GM12878 (cell line): Measurements from ENCODE around the gene DUSP12. TPM values are rescaled to one million over a fixed set of nuclear protein-coding genes. Genes with fewer than 3 reads are reported as not detected.

Source experiments
- EED ChIP-seq: sonication (generic); IDR thresholded peaks from 2 replicates; pipeline ENCODE4 v1.6.1; 2016; ENCODE audit warnings: antibody characterized with exemption, low read depth
- EP300 ChIP-seq, 2 experiments: fragments of 150-350 bp in 1 of 2; IDR thresholded peaks; 2 replicates each; pipeline ENCODE4 v1.6.1; 2011 to 2012; ENCODE audit warnings: low read depth in 2 of 2, low read length in 2 of 2, borderline replicate concordance in 1 of 2, improper control_type of control experiment in 1 of 2, inconsistent platforms in 1 of 2; ENCODE audit not compliant: control insufficient read depth in 1 of 2
- ETV6 ChIP-seq, 2 experiments: fragments of 450-650 bp in 1 of 2; IDR thresholded peaks in 1 of 2; conservative IDR thresholded peaks in 1 of 2; 2 replicates each; pipeline ENCODE4 v1.6.1; 2014; ENCODE audit warnings: antibody characterized with exemption in 1 of 2, borderline replicate concordance in 1 of 2, low read depth in 1 of 2, mild to moderate bottlenecking in 1 of 2, moderate library complexity in 1 of 2
- FOXM1 ChIP-seq: IDR thresholded peaks from 2 replicates; pipeline ENCODE4 v1.6.1; 2012; ENCODE audit warnings: low read depth, mild to moderate bottlenecking, inconsistent platforms, low read length, moderate library complexity
- HDAC6 ChIP-seq: fragments of 200-600 bp; sonication (generic); IDR thresholded peaks from one replicate; pipeline ENCODE4 v1.8.0; 2017; ENCODE audit warnings: antibody characterized with exemption; ENCODE audit not compliant: unreplicated experiment
- IKZF1 ChIP-seq: fragments of 450-650 bp; conservative IDR thresholded peaks from 2 replicates; pipeline ENCODE4 v1.6.1; 2017; ENCODE audit warnings: antibody characterized with exemption, mild to moderate bottlenecking
- KLF5 ChIP-seq: fragments of 450-650 bp; IDR thresholded peaks from 2 replicates; pipeline ENCODE4 v1.6.1; 2014; ENCODE audit warnings: mild to moderate bottlenecking; ENCODE audit not compliant: partially characterized antibody
- POLR2AphosphoS5 ChIP-seq: IDR thresholded peaks from 2 replicates; pipeline ENCODE4 v1.6.1; 2011; ENCODE audit warnings: mild to moderate bottlenecking, low read length, inconsistent platforms
- RELA ChIP-seq: fragments of 450-650 bp; IDR thresholded peaks from 2 replicates; pipeline ENCODE4 v1.8.0; 2014; ENCODE audit warnings: borderline replicate concordance; ENCODE audit not compliant: partially characterized antibody
- RUNX3 ChIP-seq: IDR thresholded peaks from 2 replicates; pipeline ENCODE4 v1.6.1; 2012; ENCODE audit warnings: low read length, inconsistent platforms
- TARDBP ChIP-seq: IDR thresholded peaks from 2 replicates; pipeline ENCODE4 v1.6.1; 2016; ENCODE audit warnings: borderline replicate concordance
- TCF12 ChIP-seq: IDR thresholded peaks from 2 replicates; pipeline ENCODE4 v1.6.1; 2011; ENCODE audit warnings: low read depth, mild to moderate bottlenecking, low read length
- polyA plus RNA-seq, 11 experiments: library from polyadenylated mRNA; depleted of rRNA in 4 of 11; unstranded in 6 of 11; stranded (reverse) in 5 of 11; fragments of >200 nt; fragmentation: Nextera tagmentation in 4 of 11; fragmentation: Illumina TruSeq in 1 of 11; extraction: Ambion mirVana in 4 of 11; extraction: Trizol in 1 of 11; gene quantifications; 1 replicate in 1 of 11; 2 replicates in 10 of 11; pipeline versions ENCODE4 v1.2.1 to v1.2.3, GENCODE V29; 2011 to 2016; ENCODE audit warnings: inconsistent platforms in 2 of 11, missing spikeins in 2 of 11, low read depth in 1 of 11
- total RNA-seq, 4 experiments: library from RNA; depleted of rRNA in 3 of 4; stranded (reverse); fragments of >200 nt in 3 of 4; fragmentation: Illumina TruSeq in 1 of 4; extraction: Trizol in 1 of 4; gene quantifications; 2 replicates each; pipeline versions ENCODE4 v1.2.1 to v1.2.3, GENCODE V29; 2013 to 2021
- TF ChIP-seq, protein P1 (sequence below): fragments of 150-350 bp; IDR thresholded peaks from 2 replicates; pipeline ENCODE4 v1.6.1; 2016; ENCODE audit warnings: low read depth, low read length
- TF ChIP-seq, protein P2 (sequence below): fragments of 450-650 bp; IDR thresholded peaks from 2 replicates; pipeline ENCODE4 v1.6.1; 2017; ENCODE audit warnings: mild to moderate bottlenecking, moderate library complexity
- TF ChIP-seq, protein P3 (sequence below): IDR thresholded peaks from 2 replicates; pipeline ENCODE4 v1.6.1; 2011; ENCODE audit warnings: low read depth, mild to moderate bottlenecking, low read length, moderate library complexity, borderline replicate concordance; ENCODE audit errors: extremely low read depth
- TF ChIP-seq, protein P4 (sequence below), 3 experiments: IDR thresholded peaks in 2 of 3; conservative IDR thresholded peaks in 1 of 3; 2 replicates each; pipeline ENCODE4 v1.5.1; 2011; ENCODE audit warnings: low read depth in 3 of 3, low read length in 3 of 3, mild to moderate bottlenecking in 3 of 3, control low read depth in 2 of 3, moderate library complexity in 2 of 3, inconsistent platforms in 1 of 3, mixed read lengths in 1 of 3; ENCODE audit not compliant: control insufficient read depth in 2 of 3, insufficient read depth in 1 of 3; ENCODE audit errors: extremely low read depth in 1 of 3

DUSP12 gene
- total and polyA plus RNA-seq, 10 of the 15 experiments (the other 5 are each of a cell fraction or from before 2014, with no cell fraction given) = 7.0 to 51.5 (median 35.4) TPM

DNA sequence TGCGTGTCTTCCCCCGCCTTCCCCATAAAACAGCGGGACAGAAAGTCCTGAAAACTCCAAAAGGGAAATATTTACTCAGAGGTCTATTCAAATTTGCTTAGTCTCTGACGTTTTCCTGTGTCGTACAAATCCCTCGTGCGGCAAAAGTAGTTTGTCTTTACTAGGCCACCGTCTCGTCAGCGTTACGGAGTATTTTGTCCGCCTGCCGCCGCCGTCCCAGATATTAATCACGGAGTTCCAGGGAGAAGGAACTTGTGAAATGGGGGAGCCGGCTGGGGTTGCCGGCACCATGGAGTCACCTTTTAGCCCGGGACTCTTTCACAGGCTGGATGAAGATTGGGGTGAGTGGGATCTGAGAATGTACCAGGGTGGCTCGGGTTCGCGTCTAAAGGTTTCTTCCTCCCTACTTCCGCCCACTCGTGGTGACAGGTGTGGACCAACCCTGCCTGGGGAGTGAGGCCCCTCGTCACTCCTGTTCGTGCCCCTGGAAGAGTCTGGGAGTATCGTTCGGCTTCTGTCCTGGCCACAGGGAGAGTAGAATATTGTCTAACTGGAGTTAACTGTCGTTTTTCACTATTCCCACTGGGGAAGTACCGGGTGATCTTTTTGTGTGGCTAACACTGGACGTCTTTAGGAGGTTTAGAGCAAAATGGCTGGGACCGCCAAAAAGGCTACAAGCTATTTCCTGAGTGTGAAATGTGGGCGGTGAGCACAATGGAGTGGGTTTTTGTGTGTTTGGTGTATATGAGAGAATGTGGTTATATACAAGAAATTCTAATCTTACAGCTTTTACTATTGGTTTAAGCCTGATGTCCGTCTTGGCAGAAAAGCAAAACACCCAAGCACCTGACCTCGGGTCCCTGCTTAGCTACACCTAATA, 16.8 kb downstream of the DUSP12 start, which contains the start of gene ATF6 (continued):
- TF ChIP-seq FOXM1 (peak; percentile 82), IKZF1 (peak; percentile 95), KLF5 (peak; percentile 87), RELA (peak; percentile 28), ETV6 (conservative IDR thresholded peaks at IDR 0.05 in 1 of 2, IDR thresholded peaks at IDR 0.05 in 1 of 2; ENCODE audit: borderline replicate concordance in 1 of 2, low read depth in 1 of 2) (peak in 1 of 2 experiments; percentile 53; a peak in 1 of 4 replicates), HDAC6 (no peak), POLR2AphosphoS5 (peak; percentile 88), TARDBP (0 out of 2 replicates have a peak, but pooled peaks have one; percentile 20), RUNX3 (peak; percentile 59), EP300 (IDR thresholded peaks at IDR 0.05; ENCODE audit: borderline replicate concordance in 1 of 2, control insufficient read depth in 1 of 2, low read depth in 2 of 2, low read length in 2 of 2) (peak in 1 of 2 experiments; percentile 21; a peak in 1 of 4 replicates), TCF12 (0 out of 2 replicates have a peak, but pooled peaks have one; percentile 61), EED (peak; percentile 70)
- TF ChIP-seq, protein P1, sequence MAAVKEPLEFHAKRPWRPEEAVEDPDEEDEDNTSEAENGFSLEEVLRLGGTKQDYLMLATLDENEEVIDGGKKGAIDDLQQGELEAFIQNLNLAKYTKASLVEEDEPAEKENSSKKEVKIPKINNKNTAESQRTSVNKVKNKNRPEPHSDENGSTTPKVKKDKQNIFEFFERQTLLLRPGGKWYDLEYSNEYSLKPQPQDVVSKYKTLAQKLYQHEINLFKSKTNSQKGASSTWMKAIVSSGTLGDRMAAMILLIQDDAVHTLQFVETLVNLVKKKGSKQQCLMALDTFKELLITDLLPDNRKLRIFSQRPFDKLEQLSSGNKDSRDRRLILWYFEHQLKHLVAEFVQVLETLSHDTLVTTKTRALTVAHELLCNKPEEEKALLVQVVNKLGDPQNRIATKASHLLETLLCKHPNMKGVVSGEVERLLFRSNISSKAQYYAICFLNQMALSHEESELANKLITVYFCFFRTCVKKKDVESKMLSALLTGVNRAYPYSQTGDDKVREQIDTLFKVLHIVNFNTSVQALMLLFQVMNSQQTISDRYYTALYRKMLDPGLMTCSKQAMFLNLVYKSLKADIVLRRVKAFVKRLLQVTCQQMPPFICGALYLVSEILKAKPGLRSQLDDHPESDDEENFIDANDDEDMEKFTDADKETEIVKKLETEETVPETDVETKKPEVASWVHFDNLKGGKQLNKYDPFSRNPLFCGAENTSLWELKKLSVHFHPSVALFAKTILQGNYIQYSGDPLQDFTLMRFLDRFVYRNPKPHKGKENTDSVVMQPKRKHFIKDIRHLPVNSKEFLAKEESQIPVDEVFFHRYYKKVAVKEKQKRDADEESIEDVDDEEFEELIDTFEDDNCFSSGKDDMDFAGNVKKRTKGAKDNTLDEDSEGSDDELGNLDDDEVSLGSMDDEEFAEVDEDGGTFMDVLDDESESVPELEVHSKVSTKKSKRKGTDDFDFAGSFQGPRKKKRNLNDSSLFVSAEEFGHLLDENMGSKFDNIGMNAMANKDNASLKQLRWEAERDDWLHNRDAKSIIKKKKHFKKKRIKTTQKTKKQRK = 0 out of 2 replicates have a peak, but pooled peaks have one; percentile 34
- TF ChIP-seq, protein P2, sequence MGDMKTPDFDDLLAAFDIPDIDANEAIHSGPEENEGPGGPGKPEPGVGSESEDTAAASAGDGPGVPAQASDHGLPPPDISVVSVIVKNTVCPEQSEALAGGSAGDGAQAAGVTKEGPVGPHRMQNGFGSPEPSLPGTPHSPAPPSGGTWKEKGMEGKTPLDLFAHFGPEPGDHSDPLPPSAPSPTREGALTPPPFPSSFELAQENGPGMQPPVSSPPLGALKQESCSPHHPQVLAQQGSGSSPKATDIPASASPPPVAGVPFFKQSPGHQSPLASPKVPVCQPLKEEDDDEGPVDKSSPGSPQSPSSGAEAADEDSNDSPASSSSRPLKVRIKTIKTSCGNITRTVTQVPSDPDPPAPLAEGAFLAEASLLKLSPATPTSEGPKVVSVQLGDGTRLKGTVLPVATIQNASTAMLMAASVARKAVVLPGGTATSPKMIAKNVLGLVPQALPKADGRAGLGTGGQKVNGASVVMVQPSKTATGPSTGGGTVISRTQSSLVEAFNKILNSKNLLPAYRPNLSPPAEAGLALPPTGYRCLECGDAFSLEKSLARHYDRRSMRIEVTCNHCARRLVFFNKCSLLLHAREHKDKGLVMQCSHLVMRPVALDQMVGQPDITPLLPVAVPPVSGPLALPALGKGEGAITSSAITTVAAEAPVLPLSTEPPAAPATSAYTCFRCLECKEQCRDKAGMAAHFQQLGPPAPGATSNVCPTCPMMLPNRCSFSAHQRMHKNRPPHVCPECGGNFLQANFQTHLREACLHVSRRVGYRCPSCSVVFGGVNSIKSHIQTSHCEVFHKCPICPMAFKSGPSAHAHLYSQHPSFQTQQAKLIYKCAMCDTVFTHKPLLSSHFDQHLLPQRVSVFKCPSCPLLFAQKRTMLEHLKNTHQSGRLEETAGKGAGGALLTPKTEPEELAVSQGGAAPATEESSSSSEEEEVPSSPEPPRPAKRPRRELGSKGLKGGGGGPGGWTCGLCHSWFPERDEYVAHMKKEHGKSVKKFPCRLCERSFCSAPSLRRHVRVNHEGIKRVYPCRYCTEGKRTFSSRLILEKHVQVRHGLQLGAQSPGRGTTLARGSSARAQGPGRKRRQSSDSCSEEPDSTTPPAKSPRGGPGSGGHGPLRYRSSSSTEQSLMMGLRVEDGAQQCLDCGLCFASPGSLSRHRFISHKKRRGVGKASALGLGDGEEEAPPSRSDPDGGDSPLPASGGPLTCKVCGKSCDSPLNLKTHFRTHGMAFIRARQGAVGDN = peak; percentile 68; the same call in 1 of the 2 replicates
- TF ChIP-seq, protein P3, sequence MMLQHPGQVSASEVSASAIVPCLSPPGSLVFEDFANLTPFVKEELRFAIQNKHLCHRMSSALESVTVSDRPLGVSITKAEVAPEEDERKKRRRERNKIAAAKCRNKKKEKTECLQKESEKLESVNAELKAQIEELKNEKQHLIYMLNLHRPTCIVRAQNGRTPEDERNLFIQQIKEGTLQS = no peak
- TF ChIP-seq, protein P4, sequence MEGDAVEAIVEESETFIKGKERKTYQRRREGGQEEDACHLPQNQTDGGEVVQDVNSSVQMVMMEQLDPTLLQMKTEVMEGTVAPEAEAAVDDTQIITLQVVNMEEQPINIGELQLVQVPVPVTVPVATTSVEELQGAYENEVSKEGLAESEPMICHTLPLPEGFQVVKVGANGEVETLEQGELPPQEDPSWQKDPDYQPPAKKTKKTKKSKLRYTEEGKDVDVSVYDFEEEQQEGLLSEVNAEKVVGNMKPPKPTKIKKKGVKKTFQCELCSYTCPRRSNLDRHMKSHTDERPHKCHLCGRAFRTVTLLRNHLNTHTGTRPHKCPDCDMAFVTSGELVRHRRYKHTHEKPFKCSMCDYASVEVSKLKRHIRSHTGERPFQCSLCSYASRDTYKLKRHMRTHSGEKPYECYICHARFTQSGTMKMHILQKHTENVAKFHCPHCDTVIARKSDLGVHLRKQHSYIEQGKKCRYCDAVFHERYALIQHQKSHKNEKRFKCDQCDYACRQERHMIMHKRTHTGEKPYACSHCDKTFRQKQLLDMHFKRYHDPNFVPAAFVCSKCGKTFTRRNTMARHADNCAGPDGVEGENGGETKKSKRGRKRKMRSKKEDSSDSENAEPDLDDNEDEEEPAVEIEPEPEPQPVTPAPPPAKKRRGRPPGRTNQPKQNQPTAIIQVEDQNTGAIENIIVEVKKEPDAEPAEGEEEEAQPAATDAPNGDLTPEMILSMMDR (IDR thresholded peaks at IDR 0.05 in 2 of 3, conservative IDR thresholded peaks at IDR 0.05 in 1 of 3; ENCODE audit: control insufficient read depth in 2 of 3, extremely low read depth in 1 of 3, insufficient read depth in 1 of 3, low read depth in 3 of 3, low read length in 3 of 3) = no peak
